KMS-11 (cell line): ENCODE measurements around the gene LAX1.

Experiments
- H2AFZ ChIP-seq: fragments of 200-600 bp; sonication (generic); 2 replicates; pipeline ENCODE4 v1.6.1; 2016; ENCODE audit warnings: antibody characterized with exemption, mixed run types, low read depth
- H3K27ac ChIP-seq: fragments of 200-600 bp; sonication (generic); 2 replicates; pipeline ENCODE4 v1.6.1; 2016; ENCODE audit warnings: mild to moderate bottlenecking, mixed run types
- H3K27me3 ChIP-seq: fragments of 200-600 bp; sonication (generic); 2 replicates; pipeline ENCODE4 v1.6.1; 2017; ENCODE audit warnings: mild to moderate bottlenecking, low read depth, mixed run types, moderate library complexity; ENCODE audit not compliant: insufficient read depth
- H3K36me3 ChIP-seq: fragments of 200-600 bp; sonication (generic); 2 replicates; pipeline ENCODE4 v1.6.1; 2017; ENCODE audit warnings: mild to moderate bottlenecking, mixed run types; ENCODE audit not compliant: insufficient read depth
- H3K4me1 ChIP-seq: fragments of 200-600 bp; sonication (generic); 2 replicates; pipeline ENCODE4 v1.6.1; 2016; ENCODE audit warnings: mild to moderate bottlenecking, low read depth, mixed run types; ENCODE audit not compliant: poor library complexity, severe bottlenecking
- H3K4me2 ChIP-seq: fragments of 200-600 bp; sonication (generic); 2 replicates; pipeline ENCODE4 v1.7.0; 2016; ENCODE audit warnings: mild to moderate bottlenecking, mixed run types
- H3K4me3 ChIP-seq: fragments of 200-600 bp; sonication (generic); IDR thresholded peaks from 2 replicates; pipeline ENCODE4 v1.6.1; 2017; ENCODE audit warnings: low read depth, low read length, mixed read lengths; ENCODE audit not compliant: insufficient read depth
- H3K79me2 ChIP-seq: fragments of 200-600 bp; sonication (generic); 2 replicates; pipeline ENCODE4 v1.6.1; 2016; ENCODE audit warnings: low read depth, mixed run types; ENCODE audit not compliant: insufficient read depth
- H3K9ac ChIP-seq: fragments of 200-600 bp; sonication (generic); 2 replicates; pipeline ENCODE4 v1.6.1; 2016; ENCODE audit warnings: mild to moderate bottlenecking, mixed run types
- H4K20me1 ChIP-seq: fragments of 200-600 bp; sonication (generic); 2 replicates; pipeline ENCODE4 v1.6.1; 2016; ENCODE audit warnings: mild to moderate bottlenecking, mixed run types; ENCODE audit not compliant: insufficient read depth
- CTCF ChIP-seq: fragments of 200-600 bp; sonication (generic); conservative IDR thresholded peaks from 2 replicates; pipeline ENCODE4 v1.6.1; 2017; ENCODE audit warnings: low read depth, mild to moderate bottlenecking, antibody characterized with exemption, low read length, moderate library complexity, mixed read lengths

The LAX1 gene

GRCh38 chr1:203799157-203799556 is 34.2 kb downstream of the LAX1 start:
- Histone ChIP-seq H3K36me3 (peaks cover 11% of the 10 kb centered on the region; the same call in 1 of the 2 replicates), H3K4me3 (no peak overlapping the region), H4K20me1 (peaks cover 7% of the 10 kb centered on the region; the same call in 1 of the 2 replicates), H3K4me1 (peaks cover 40% of the 10 kb centered on the region), H3K79me2 (peaks cover 80% of the 10 kb centered on the region), H3K4me2 (no peak overlapping the region), H3K27me3 (no peaks in the 10 kb centered on the region), H3K9ac (no peak overlapping the region), H3K27ac (no peak overlapping the region), H2AFZ (no peak overlapping the region)
- TF ChIP-seq CTCF, result no peak

GRCh38 chr1:203799971-203800370 is 35.0 kb downstream of the LAX1 start:
- Histone ChIP-seq H3K4me3 (no peak overlapping the region), H3K79me2 (peaks cover 88% of the 10 kb centered on the region), H2AFZ (no peak overlapping the region), H3K36me3 (peaks cover 11% of the 10 kb centered on the region; the same call in 1 of the 2 replicates), H3K4me2 (no peak overlapping the region), H4K20me1 (peaks cover 11% of the 10 kb centered on the region; the same call in 1 of the 2 replicates), H3K27ac (no peak overlapping the region), H3K4me1 (peaks cover 40% of the 10 kb centered on the region), H3K9ac (no peak overlapping the region), H3K27me3 (no peaks in the 10 kb centered on the region)
- no peak for TF ChIP-seq CTCF

- no peak overlapping the region for H3K4me3 ChIP-seq
- H3K79me2 ChIP-seq, result peaks cover 87% of the 10 kb centered on the region
- no peak overlapping the region for H3K4me2 ChIP-seq
- peaks cover 3% of the 10 kb centered on the region; the same call in 1 of the 2 replicates for H4K20me1 ChIP-seq
- no peak overlapping the region for H3K27ac ChIP-seq
- TF ChIP-seq CTCF, result no peak
- no peak overlapping the region for H3K9ac ChIP-seq
- H2AFZ ChIP-seq, result no peak overlapping the region
- peaks cover 5% of the 10 kb centered on the region; the same call in 1 of the 2 replicates for H3K36me3 ChIP-seq
- no peaks in the 10 kb centered on the region for H3K27me3 ChIP-seq
- peaks cover 6% of the 10 kb centered on the region for H3K4me1 ChIP-seq
These were observed 40.7 kb downstream of the LAX1 start for GRCh38 chr1:203805689-203806088.

- Histone ChIP-seq H3K27me3 (no peaks in the 10 kb centered on the region), H3K27ac (no peak overlapping the region), H3K4me2 (no peak overlapping the region), H3K79me2 (peaks cover 87% of the 10 kb centered on the region), H3K4me1 (no peaks in the 10 kb centered on the region), H2AFZ (no peak overlapping the region), H3K4me3 (no peak overlapping the region), H4K20me1 (peaks cover 3% of the 10 kb centered on the region; the same call in 1 of the 2 replicates), H3K36me3 (peaks cover 5% of the 10 kb centered on the region; the same call in 1 of the 2 replicates), H3K9ac (no peak overlapping the region)
- TF ChIP-seq CTCF, result no peak
These were observed 42.2 kb downstream of the LAX1 start for GRCh38 chr1:203807196-203807595.
